Iris pigment epithelial cell (primary cell): ENCODE data around the gene NOL11.
"Not testable (repeated sequence)": the region's sequence is repeated elsewhere in the genome, so short reads cannot be mapped to it uniquely, and the experiment has no call there.

Experiments used
- DNase-seq: peaks from one replicate; pipeline ENCODE4 v3.0.0-alpha.2; 2011; ENCODE audit warnings: low read depth

The NOL11 gene

DNA sequence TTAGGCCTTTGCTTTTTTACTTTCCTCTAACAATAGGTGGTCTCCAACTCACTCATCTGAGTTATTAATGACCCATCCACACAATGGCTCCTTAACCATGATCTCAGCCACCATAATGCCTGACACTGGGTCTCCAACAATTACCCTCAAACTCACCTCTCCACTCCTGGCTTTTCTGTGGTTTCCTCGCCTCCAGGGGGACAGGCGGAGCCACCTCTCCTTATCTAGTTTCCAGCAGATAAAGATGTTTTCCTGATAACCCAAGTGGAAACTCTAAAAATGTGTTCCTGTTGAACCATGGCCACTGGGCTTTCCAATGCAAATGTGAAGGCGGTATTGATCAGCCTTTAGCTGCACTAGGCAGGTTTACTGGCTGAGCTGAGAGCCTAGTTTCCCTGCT, 9.4 kb upstream of the NOL11 start:
- no peak for DNase-seq

DNA sequence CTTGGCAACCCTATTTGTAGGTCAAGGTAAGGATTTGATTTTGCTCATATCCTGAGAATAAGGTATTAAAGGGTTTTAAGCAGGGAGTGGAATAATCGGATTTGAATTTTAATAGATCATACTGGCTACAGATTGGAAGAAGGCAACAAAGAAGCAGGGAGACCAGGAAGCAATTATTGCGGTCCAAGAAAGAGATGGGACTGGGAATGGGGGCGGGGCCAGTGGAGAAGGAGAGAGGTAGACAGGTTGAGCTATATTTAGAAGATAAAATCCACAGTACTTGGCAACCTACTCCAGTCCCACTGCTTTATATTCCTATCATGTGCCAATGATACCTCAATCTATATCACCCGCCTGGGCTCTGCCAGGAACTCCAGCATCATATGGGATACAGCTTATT, 5.8 kb upstream of the NOL11 start:
- DNase-seq, result no peak

- DNase-seq, result no peak
Observed at GRCh38 chr17:67712375-67712774, 5.4 kb upstream of the NOL11 start.

- no peak for DNase-seq
Observed at GRCh38 chr17:67713169-67713568, 4.6 kb upstream of the NOL11 start.

GRCh38 chr17:67716405-67716798, 1.3 kb upstream of the NOL11 start:
- DNase-seq, result no peak

- DNase-seq, result no peak
Observed at GRCh38 chr17:67717192-67717623, 528 bp upstream of the NOL11 start.

- DNase-seq, result peak; percentile 41
Observed at GRCh38 chr17:67718325-67718941, 697 bp downstream of the NOL11 start.

- DNase-seq, result no peak
Observed at GRCh38 chr17:67725373-67725791, 7.6 kb downstream of the NOL11 start.

GRCh38 chr17:67725807-67726206, 8.1 kb downstream of the NOL11 start:
- no peak for DNase-seq

DNA sequence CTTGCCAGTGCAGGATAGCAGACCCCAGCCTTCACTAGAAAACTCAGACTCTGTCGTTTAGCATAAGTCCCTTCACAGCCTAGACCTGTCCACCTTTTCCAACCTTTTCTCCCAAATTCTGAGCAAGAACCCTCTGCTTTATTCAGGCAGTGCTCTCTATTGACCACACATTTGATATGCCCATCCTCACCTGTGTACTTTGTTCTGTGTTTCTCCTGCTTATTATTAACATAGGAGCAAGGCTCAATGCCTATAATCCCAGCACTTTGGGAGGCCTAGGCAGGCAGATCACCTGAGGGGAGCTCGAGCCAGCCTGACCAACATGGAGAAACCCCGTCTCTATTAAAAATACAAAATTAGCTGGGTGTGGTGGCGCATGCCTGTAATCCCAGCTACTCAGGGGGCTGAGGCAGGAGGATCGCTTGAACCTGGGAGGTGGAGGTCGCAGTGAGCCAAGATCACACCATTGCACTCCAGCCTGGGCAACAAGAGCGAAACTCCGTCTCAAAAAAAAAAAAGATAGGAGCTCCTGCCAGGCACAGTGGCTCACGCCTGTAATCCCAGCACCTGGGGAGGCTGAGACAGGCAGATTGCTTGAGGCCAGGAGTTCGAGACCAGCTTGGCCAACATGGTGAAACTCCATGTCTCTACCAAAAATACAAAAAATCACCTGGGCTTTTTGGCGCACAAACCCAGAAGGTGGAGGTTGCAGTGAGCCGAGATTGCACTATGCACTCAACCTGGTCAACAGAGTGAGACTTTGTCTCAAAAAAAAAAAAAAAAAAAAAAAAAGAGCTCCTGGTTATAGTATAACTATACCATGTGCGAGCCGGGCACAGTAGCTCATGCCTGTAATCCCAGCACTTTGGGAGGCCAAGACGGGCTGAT, 9.7 kb downstream of the NOL11 start:
- DNase-seq, result not testable (repeated sequence)

DNA sequence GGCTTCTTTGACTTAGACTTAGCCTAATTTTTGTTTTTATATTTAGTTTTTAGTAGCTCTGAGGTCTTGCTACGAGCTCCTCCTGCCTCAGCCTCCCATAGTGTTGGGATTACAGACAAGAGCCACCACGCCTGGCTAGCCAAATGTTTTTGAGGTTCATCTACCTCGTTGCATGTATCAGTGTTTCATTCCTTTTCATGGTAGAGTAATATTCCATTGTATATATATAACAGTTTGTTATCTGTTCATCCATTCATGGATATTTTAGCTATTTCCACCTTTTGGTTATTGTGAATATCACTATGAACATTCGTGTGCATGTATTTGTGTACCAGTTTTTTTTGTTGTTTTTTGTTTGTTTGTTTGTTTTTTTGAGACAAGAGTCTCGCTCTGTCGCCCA, 12.2 kb downstream of the NOL11 start:
- no peak for DNase-seq

DNA sequence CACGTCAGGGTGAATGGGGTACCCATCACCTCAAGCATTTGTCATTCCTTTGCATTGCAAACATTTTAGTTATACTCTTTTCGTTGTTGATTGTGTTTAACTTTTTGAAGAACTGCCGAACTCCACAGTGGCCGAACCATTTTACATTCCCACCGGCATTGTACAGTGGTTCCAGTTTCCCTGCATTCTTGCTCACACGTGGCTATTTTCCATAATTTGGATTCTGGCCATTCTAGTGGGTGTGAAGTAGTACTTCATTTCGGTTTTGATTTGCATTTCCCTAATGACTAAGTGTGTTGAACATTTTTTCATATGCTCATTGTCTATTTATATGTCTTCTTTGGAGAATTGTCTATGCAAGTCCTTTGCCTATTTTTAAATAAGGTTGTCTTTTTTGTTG, 13.0 kb downstream of the NOL11 start:
- no peak for DNase-seq

GRCh38 chr17:67733449-67733848, 15.7 kb downstream of the NOL11 start:
- no peak for DNase-seq

DNA sequence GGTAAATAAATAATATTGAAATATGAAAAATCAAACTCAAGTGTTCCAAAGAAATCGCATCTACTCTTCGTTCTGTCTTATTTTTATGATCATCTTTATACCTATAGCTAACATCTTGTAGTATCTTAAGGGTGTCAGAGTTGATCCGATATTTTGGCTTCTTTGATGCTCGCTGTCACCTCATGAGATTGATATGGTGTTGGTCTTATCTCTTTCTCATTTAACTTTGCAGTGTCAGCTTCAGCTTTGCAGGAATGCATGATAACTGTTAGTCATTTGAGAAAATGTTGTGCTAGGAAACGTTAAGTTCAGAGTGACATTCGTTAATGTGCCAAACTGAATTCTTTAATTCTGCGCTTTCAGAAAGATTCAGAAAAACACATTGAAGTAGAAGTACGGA, 19.4 kb downstream of the NOL11 start:
- no peak for DNase-seq

GRCh38 chr17:67742025-67742424, 24.3 kb downstream of the NOL11 start:
- DNase-seq, result no peak

DNA sequence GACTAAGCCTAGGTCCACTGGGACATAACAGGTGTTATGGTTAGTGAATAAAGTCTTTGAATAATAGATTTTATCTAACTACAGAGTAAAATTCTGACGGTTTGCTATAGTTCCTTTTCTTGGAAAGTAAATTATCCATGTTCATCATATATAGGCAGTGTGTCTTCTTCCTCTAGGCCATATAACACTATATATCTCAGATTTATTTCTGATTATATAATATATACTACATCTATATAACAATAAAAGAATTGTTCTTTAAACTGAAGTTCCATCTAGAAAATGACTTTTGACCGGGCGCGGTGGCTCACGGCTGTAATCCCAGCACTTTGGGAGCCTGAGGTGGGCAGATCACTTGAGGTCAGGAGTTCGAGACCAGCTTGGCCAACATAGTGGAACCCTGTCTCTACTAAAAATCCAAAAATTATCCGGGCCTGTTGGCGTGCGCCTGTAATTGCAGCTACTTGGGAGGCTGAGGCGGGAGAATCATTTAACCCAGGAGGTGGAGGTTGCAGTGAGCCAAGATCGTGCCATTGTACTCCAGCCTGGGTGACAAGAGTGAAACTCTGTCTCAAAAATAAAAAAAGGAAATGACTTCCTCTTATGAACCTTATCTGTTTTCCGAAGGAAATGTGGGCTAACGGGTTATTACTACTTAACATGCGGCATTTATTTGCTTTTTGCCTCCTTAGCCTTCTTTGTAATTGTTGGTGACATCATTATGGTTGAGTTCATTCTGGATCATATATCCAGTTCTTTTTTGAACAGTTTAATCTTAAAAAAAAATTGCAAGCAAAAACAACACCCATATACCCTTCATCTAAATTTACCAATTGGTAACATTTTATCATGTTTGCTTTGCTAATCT, 29.2 kb downstream of the NOL11 start:
- no peak for DNase-seq

- no peak for DNase-seq
Observed at GRCh38 chr17:67747681-67748235, 30.0 kb downstream of the NOL11 start.

DNA sequence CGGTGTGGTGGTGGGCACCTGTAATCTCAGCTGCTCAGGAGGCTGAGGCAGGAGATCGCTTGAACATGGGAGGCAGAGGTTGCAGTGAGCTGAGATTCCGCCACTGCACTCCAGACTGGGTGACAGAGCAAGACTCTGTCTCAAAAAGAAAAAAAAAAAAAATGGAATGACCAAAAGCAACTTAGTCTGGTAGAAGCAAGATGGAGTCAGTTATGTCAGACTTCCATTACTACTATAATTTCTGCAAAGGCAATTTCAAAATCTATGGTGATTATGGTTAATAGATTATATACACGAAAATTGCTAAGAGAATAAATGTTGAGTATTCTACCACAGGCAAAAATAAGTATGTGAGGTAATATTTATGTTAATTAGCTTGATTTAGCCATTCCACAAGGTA, 32.3 kb downstream of the NOL11 start:
- DNase-seq, result no peak

DNA sequence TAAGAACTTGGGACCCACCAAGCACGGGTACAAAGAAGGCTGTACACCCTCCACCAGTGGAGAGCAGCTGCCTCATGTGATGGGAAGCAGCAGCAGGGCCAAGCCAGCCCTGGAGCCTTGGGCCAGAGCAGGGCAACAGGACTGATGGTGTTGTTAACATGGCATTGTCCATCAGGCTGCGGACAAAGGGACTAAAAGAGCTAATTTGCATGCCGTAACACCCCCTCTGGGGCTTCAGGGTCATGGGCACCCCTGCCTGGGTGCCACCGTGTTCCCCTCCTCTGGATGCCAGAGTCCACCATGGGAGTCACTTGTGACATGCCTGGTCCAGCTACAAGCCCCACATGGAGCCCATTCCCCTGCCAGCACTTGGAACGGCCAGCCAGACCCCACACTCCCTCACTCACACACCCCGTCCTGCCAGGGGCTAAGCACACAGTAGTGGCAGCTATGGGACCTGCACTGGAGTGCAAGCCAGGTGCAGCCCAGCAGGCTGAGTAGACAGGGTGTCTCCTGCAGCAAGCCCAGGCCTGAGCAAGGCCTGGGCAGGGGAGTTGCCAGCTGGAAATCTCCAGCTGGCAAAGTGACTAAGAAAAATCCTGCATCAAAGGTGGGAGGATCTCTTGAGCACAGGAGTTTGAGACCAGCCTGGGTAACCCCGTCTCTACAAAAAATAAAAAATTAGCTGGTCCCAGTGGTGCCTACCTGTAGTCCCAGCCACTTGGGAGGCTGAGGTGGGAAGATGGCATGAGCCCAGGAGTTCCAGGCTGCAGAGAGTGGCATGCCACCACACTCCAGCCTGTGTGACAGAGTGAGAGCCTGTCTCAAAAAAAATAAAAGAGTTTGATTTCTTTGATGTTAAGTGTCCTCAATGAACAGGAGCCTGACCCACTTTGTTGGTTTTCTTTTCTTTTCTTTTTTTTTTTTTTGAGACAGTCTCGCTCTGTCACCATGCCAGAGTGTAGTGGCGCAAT, 33.7 kb downstream of the NOL11 start:
- no peak for DNase-seq

DNA sequence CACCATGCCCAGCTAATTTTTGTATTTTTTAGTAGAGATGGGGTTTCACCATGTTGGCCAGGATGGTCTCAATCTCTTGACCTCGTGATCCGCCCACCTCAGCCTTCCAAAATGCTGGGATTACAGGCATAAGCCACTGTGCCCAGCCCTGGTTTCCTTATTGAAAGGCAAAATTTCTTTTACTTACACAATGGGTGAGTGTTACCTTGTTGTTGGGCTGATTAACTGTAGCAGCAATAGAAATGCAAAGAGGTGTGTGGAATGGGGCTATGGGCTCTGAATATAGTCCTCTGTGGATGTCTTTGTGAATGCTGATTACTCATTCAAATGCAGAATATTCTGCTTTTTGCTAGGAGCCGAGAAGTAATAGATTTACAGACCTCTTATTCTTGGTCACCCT, 34.4 kb downstream of the NOL11 start:
- DNase-seq, result not testable (repeated sequence)

DNA sequence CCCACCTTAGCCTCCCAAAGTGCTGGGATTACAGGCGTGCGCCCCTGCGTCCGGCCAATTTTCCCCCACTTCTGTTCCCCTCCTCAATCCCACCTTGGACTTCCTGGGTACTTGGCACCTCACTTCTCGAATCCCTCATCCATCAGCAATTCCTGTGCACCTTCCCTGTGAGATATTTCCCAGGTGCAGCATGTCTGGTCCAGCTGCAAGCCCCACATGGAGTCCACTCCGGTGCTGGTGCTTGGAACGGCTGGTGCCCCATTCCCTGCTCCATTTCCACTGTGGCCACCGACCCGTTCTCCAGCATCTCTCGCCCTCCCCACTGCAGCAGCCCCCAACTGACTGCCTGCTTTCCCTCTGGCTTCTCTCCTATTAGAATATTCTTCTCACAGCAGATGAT, 35.3 kb downstream of the NOL11 start:
- DNase-seq, result no peak
